Measurements from ENCODE around the gene TNC. TPM values are rescaled to one million over a fixed set of nuclear protein-coding genes. Genes with fewer than 3 reads are reported as not detected.

The TNC gene
- 1 to 10 TPM; 1.7 to 9.3 (median 4.0) TPM for total RNA-seq
- long read RNA-seq = 0 reads

GRCh38 chr9:115117999-115118878, at the start of gene TNC:
Gene TNC, minus strand, starts transcription at chr9:115118157. Its CDS starts 27,139 bp downstream, at chr9:115091018.
- ATAC-seq (peak; percentile 60 to 73 (median 65)), DNase-seq (peak; percentile 36 to 53 (median 43))
- Histone ChIP-seq H3K27me3 (peaks cover 0 to 5% of the 10 kb centered on the region in 2 donors), H3K9me3 (no peaks in the 10 kb centered on the region), H3K36me3 (no peaks in the 10 kb centered on the region), H3K4me3 (peak within 1 kb of the TSS in 2 of 3 donors; percentile 2 to 21), H3K27ac (no peak within 1 kb of the TSS), H3K4me1 (peaks cover 0 to 13% (median 0%) of the 10 kb centered on the region in 4 donors)
- intact Hi-C loops (cut with DNase I) = no loop called here
- TF ChIP-seq POLR2A (IDR thresholded peaks at IDR 0.05) (no peak), CTCF (IDR thresholded peaks at IDR 0.05) (no peak)
- WGBS (ENCODE audit: insufficient coverage, low coverage, low lambda C conversion rate, missing lambda C conversion rate) = 7% methylated on average over 23 of the region's 37 CpGs

- WGBS (ENCODE audit: insufficient coverage, low coverage, low lambda C conversion rate, missing lambda C conversion rate) = 66% methylated on average over 3 of the region's 3 CpGs
- TF ChIP-seq POLR2A (IDR thresholded peaks at IDR 0.05) (no peak), CTCF (IDR thresholded peaks at IDR 0.05) (no peak)
- H3K9me3 ChIP-seq = no peaks in the 10 kb centered on the region
- no peaks in the 10 kb centered on the region for H3K27me3 ChIP-seq
- H3K27ac ChIP-seq = no peak overlapping the region
- intact Hi-C loops (cut with DNase I) = no loop called here
- no peak overlapping the region for H3K4me3 ChIP-seq
- ATAC-seq (no peak), DNase-seq (no peak)
- H3K4me1 ChIP-seq = no peaks in the 10 kb centered on the region
- no peaks in the 10 kb centered on the region for H3K36me3 ChIP-seq
Observed at GRCh38 chr9:115167175-115167574, 49.2 kb upstream of the TNC start.

GRCh38 chr9:115165233-115165632, 47.3 kb upstream of the TNC start:
- no peak for DNase-seq
- no peak overlapping the region for H3K27ac ChIP-seq
- intact Hi-C loops (cut with DNase I) = no loop called here
- H3K36me3 ChIP-seq = no peaks in the 10 kb centered on the region
- TF ChIP-seq POLR2A (IDR thresholded peaks at IDR 0.05) = no peak
- H3K4me3 ChIP-seq = no peak overlapping the region
- H3K27me3 ChIP-seq = no peaks in the 10 kb centered on the region
- no peak for ATAC-seq
- no peaks in the 10 kb centered on the region for H3K9me3 ChIP-seq
- no peaks in the 10 kb centered on the region for H3K4me1 ChIP-seq

- no peak for ATAC-seq
- no peaks in the 10 kb centered on the region for H3K4me1 ChIP-seq
- 55% methylated on average over 3 of the region's 3 CpGs for WGBS (ENCODE audit: insufficient coverage, low coverage, low lambda C conversion rate, missing lambda C conversion rate)
- intact Hi-C loops (cut with DNase I) = no loop called here
- H3K9me3 ChIP-seq = no peaks in the 10 kb centered on the region
- no peaks in the 10 kb centered on the region for H3K36me3 ChIP-seq
- no peaks in the 10 kb centered on the region for H3K27me3 ChIP-seq
- no peak overlapping the region for H3K4me3 ChIP-seq
- TF ChIP-seq CTCF (IDR thresholded peaks at IDR 0.05) = no peak
- no peak for TF ChIP-seq POLR2A (IDR thresholded peaks at IDR 0.05)
- no peak overlapping the region for H3K27ac ChIP-seq
- DNase-seq = no peak
Observed at GRCh38 chr9:115164511-115164974, 46.6 kb upstream of the TNC start.

GRCh38 chr9:115162946-115163345, 45.0 kb upstream of the TNC start:
- H3K27me3 ChIP-seq = no peaks in the 10 kb centered on the region
- TF ChIP-seq POLR2A (IDR thresholded peaks at IDR 0.05) (no peak), CTCF (IDR thresholded peaks at IDR 0.05) (no peak)
- ATAC-seq (no peak), DNase-seq (no peak)
- no peaks in the 10 kb centered on the region for H3K9me3 ChIP-seq
- intact Hi-C loops (cut with DNase I) = no loop called here
- H3K27ac ChIP-seq = no peak overlapping the region
- no peaks in the 10 kb centered on the region for H3K4me1 ChIP-seq
- no peak overlapping the region for H3K4me3 ChIP-seq
- WGBS (ENCODE audit: insufficient coverage, low coverage, low lambda C conversion rate, missing lambda C conversion rate) = 83% methylated on average over 1 of the region's 1 CpG
- no peaks in the 10 kb centered on the region for H3K36me3 ChIP-seq

Data from right lobe of liver (tissue), 6 donors.